Dermis blood vessel endothelial cell (primary cell): ENCODE measurements around the gene CRYBG2. TPM values are rescaled to one million over a fixed set of nuclear protein-coding genes. Genes with fewer than 3 reads are reported as not detected.
A peak's percentile ranks its signal among the peaks of the same experiment; 100 is the strongest.

ENCODE experiments used
- DNase-seq: peaks from one replicate; pipeline ENCODE4 v3.0.0; 2010
- total RNA-seq: library from RNA; depleted of rRNA; stranded (reverse); fragments of >200 nt; gene quantifications from 2 replicates; pipeline ENCODE4 v1.2.3, GENCODE V29; 2014

Gene CRYBG2
- total RNA-seq, 1 donor from 2014 or later = not detected

DNA sequence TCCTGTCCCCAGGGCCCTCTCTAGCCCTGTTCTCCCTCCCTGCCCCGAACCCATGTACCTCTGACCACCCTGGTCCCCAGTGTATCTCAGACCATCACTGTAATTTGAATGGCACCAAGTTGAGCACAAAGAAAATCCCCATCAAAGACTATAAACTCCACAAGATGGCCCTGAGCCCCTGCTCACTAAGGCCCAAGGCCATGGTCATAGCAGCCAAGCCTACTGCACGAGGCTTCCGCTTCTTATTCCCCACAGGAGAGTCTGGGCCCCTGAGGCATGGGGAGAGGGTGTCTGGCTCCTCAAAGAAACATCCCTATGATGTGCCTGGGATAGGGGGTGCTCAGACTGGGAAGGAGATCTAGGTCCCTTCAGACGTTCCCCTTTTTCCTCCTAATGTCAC, 14.1 kb upstream of the CRYBG2 start:
- no peak for DNase-seq

DNA sequence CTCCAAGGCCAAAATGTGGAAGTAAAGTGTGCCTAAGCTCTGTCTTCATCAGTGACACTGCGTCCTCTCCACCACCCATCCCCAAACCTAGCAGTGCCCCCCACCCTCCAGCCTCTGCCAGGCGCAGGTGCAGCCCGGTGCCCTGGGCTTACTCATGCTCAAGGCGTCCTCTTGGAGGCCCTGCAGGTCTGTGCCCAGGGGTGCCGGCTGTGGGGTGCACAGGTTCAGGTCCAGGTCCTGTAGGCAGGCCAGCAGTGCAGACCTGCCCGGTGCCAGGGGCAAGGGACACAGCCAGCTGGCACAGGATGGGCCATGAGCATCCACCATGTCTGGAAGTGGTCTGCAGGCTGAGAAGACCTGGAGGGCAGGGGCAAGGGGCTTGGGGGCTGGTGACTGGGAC, 13.5 kb upstream of the CRYBG2 start:
- no peak for DNase-seq

DNA sequence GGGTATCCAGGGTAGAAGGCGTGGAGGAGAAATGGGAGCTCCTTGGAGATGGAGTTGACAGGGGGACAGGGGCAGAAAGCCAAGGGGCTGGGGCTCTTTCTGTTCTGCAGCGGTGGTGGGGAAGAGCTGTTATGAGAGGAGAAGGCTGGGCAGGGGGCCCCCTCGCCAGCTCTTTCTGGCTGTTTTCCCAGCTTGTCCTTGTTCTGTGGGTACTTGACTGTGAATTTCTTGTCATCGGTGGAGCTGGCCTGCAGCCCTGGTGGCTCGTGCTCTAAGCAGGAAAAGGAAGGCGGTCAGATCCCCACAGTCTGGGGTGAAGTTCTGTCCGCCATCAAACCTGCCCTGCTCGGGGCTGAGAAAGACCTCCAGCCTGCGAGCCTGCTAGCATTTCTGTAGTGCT, 11.0 kb upstream of the CRYBG2 start:
- DNase-seq = no peak

DNA sequence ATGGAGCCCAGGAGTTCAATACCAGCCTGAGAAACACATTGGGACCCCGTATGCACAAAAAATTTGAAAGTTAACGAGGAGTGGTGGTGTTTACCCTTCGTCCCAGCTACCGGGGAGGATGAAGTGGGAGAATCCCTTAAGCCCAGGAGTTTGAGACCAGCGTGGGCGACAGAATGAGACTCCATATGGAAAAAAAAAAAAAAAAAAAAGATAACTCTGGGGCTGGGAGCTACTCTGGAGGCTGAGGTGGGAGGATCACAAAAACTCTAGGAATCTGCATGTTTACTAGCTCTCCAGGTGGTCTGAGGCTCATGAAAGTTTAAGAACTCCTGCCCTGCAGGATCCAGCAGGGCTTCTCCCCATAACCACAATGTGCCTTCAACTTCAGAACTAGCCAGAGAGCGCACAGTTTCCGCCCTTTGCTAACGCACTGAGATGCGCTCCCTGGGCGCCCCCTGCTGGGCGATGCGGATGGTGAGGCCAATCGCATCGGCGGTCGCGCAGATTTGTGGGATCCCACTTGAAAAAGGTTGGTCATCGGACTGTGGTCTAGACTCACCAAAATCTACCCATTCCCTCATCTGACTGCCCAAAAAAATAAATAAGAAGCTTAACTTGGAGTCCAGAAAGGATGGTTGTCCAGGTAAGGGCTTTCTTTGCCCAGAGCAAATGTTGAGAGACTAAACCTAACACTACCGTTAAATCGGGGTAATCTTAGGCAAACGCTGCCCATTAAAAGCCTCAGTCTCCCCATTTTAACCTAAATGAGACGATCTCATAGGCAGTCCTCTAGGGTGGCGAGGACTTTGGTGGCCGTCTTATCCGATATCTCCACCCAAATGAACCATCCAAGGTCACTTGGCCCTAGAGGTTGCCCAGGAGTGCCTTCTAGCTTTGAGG, 9.9 kb upstream of the CRYBG2 start:
- DNase-seq = peak; percentile 84

DNA sequence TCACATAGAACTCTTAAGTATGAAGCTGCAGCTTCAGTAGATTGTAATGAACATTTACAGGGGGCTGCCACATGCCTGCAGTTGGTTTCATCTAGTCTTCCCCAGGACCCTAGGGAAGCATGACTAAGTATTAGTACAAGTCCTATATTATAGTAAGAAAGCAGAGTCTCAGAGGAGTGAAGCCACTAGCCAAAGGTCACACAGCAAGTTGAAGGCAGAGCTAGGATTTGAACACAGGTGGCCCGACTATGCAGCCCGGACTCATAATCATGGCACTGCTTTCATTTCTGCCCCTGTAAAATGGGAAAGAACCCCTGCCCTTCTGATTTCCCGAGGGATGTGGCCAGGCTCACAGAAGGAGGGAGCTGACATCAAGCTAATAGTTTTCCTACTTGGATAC, 8.4 kb upstream of the CRYBG2 start:
- DNase-seq = no peak

DNA sequence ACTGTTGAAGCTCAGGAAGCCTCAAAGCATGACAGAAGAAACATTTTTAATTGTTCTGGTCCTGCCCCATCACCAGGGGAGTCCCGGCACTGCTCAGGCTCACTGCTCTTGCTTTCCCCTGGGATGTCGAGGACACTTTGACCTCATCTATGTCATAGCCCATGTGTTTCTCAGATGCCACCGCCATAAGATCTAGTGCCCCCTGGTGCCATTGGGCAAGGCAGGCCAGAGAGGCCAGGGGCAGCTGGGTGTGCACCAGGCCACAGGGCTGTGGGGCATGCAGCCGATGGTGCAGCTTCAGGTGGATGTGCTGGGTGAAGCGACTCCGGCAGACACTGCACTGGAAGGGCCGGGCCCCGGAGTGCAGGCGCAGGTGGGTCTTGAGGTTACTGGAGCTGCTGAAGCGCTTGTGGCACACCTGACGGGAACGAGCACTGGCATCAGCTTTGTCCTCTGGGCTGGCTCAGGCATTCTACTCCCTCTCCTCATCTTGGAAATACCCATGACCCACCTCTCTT, 7.7 kb upstream of the CRYBG2 start:
- no peak for DNase-seq

DNA sequence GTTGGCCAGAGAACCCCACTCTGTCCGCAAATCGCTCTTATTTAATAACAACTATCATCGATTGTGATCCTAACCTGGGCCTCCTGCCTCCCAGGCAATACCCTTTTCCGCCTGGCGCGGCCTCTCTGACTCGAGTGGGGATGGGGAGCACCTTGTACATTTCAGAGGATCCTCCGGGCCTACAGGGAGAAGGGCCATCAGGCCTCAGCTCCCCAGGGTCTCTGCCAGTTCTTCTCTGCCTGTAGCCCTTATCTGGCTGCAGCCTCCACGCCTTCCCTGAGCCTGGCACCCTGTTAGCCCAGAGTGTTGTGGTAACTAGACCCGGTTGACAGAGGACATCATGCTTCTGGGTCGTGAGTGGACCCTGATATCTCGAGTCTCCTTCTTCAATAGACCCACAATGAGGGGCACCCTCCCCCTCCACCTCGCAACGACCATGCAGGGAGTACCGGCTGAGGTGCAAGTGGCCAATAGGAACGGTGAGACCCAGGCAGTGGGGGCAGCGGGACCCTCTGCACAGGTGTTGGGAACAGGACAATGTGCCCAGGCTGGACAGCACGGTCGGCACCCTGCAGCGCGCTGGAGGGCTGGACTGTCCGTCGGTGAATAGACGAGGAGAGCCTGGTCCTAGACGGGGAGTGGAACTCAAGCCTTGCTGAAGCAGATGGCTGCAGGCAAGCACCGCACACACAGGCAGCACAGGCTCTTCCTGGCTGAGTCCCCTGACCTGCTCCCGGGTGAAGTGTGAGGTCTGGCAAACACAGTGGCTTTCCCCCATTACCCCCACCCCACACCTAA, 7.1 kb upstream of the CRYBG2 start:
- no peak for DNase-seq

DNA sequence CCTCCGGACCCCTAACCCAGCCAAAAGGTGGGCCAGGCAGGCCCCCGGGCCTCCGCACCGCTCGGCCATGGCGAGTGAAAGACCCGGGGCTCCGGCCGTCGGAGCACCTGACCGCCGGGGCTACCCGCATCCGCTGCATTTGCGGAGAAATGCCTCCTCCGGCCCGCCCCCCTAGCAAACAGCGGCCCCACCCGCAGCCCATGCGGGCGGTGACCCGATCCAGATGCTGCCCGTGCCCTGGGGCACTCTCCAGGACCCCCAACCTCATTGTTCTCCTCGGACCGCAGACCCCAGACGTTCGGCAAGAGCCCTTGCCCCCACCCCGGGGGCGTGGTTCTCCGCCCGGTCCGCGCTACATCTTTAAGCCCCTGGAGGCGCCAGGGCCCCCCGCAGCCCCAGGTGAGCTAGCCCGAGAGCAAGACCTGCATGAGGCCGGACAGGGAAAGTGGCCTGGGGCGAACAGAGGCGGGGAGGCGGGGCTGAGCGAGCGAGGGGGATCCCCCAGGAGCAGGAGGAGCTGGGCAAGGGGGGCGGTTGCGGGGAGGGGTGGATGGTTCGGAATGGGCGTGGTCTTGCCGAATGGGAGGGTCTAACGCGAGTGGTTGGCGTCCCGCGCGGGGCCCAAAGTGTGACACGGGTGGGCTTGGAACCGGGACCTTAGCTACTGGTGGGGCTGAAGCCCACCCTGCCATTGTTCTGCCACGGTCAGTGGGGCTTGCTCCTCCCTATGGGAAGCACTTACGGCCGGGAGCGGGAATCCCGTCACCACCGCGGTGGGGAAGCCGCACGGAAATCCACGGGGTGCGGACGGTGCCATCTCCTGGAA, 6.3 kb upstream of the CRYBG2 start:
- DNase-seq = no peak

DNA sequence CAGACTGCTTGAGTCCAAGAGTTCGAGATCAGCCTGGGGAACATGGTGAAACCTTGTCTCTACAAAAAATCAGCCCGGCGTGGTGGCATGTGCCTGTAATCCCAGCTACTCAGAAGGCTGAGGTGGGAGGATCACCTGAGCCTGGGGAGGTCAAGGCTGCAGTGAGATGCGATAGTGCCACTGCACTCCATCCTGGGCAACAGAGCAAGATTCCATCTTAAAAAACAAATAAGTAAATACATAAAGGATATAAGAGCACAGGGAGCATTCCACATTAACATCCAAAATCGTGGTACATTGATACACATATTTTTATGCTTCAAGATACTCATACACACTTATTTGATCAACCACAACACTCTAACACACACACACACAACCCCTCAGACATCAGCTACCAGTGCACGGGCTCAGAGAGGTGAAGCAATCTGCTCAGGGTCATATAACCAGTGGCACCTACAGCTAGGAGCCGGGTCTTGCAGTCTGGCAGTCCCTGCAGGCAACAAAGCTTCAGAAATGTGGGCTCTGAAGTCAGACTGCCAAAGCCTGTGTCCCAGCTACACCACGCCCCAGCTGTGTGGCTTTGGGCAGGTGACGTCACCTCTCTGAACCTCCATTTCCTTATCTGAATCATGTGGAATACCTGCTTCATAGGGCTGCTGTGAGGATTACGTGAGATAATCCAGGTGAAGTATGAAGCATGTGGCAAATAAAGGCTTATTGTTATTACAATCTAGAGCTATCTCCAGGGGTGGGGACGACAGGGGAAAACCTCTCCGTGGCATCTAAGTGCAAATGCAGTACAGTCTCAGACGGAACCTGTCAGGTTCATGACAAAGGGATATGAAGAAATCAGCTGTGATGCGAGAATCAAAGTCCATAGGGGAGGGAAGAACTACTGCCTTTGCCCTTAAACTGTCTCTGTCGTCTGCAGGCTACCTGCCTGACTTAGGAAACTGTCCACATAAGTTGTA, 4.8 kb upstream of the CRYBG2 start:
- no peak for DNase-seq

DNA sequence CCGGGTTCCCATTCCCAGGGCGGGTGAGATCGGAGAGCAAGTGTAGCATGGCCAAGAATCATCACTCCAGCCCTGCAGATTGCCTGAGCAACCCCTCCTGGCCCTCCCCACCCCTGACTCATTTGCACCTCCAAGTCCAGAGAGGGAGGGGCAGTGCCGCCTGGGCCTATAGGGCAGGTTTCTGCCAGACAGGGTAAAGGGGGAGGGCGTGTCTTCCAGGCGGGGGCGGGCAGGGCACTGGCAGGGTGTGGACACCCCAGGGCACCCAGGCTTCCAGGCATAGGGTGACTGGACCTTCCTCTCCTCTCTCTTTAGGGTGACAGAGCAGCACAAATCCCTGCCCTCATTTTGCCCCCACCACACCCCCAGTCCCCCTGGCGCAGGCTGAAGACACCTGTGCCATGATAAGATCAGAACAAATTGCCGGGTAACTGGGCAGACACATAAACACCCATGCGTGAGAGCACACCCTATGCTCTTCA, 3.2 kb upstream of the CRYBG2 start:
- no peak for DNase-seq

DNA sequence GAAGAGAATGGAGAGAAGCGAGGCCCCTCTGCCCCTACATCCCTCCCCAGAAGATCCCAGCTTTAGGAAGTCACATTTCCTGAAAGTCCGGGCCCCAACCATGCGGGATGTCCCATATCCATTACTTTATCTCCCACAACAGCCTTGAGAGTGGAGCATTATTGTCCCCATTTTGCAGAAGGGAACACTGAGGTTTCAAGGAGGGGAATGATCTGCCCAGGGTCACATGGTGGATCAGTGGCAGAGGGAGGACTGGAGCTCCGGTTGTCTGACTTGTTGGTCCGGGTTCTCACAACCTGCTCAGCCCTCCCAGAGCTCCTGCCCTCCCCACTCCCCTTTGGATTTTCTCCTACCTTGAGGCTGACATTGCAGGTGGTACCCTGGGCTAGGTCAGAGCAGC, 2.2 kb upstream of the CRYBG2 start:
- DNase-seq = no peak

DNA sequence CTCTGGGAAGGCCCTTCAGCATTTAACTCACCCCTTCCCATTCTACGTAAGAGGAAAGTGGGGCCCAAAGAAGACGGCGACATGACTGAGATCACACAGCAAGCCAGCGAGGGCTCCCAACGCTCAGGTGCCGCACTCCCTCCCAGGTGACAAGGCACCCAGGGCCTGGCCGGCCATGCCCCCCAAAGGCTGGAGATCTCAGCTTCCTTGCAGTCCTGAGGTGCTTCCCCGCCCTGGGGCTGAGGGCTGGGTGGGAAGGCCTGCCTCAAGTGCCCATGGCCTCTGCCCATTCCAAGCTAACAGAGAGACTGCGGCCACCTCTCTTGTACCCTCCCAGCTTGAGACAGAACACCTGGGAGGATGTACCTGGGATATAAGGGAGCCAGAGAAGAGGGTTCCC, 1.0 kb upstream of the CRYBG2 start:
- no peak for DNase-seq

DNA sequence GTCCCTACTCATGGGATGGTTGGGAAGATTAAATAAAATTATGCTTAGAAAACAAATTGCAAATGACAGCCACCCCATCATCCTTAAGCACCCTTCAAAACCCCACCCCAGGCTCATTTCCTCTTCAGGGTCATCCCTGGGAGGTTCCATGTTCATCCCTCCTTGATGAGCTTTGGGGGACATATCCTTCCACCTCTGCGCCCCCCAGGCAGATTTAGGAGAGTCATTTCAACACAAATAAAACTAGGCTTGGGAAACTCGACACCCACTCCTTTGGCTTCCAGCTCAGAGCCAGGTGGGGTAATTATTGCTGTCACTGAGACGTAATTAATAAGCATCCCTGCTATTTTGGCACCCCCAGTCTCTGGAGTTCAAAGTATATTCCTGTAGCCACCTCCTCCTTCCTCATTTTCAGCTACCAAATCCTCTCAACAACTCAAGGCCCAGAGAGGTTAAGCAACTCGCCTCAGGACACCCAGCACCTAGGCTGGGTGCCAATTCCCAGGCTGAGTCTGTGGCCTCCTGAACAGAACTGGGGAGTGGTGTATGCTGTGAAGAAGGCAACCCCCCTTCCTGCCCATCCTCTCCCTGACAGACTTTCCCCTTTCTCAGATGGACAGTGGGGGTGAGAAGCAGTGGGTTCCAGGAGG, 595 bp downstream of the CRYBG2 start:
- DNase-seq = no peak

DNA sequence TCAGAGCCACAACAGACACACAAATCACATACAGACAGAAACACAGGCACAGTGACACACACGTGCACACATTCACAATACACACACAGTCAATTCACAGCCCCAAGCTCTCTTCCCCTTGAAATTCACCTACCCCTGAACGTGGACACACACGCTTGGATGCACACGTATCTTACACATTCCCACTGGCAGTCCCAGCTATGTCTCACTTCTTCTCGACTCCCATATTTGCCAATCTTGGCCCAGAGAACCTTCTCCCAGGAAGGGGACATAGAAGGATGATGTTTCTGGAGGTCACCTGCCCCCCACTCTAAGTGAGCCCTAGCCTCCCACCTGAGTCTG, 1.6 kb downstream of the CRYBG2 start:
- DNase-seq = no peak

DNA sequence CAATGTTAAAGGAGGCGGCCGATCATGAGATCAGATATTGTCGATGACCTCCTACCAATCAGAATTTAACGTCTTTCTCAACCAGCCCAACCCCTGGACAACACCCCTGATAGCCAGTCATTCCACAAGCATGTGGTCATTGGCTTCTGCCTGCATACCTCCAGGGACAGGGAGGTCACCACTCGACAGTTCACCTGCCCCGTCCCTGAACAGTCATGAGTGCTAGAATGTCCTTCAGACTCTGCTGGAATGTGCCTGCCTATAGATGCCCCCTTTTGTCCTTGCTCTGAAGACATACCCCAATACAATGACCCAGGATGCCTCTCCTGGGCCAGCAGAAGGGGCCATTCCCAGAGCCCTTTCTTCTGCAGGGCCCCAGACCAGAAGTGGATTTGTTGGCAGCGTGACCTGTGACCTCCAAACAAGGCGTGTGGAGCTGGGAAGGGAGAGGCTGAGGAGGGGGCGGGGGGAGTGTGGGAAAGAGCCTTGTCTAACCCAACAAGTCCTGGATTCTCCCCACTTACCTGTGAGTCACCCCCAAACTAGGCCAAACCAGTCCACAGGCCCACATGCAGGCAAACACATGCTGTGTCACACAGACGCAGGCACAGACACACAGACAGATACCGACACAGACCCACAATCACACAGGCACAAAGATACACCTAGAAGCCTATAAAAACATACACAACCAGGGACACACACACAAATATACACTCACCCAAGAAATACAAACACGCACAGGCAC, 2.2 kb downstream of the CRYBG2 start:
- peak; percentile 20 for DNase-seq

DNA sequence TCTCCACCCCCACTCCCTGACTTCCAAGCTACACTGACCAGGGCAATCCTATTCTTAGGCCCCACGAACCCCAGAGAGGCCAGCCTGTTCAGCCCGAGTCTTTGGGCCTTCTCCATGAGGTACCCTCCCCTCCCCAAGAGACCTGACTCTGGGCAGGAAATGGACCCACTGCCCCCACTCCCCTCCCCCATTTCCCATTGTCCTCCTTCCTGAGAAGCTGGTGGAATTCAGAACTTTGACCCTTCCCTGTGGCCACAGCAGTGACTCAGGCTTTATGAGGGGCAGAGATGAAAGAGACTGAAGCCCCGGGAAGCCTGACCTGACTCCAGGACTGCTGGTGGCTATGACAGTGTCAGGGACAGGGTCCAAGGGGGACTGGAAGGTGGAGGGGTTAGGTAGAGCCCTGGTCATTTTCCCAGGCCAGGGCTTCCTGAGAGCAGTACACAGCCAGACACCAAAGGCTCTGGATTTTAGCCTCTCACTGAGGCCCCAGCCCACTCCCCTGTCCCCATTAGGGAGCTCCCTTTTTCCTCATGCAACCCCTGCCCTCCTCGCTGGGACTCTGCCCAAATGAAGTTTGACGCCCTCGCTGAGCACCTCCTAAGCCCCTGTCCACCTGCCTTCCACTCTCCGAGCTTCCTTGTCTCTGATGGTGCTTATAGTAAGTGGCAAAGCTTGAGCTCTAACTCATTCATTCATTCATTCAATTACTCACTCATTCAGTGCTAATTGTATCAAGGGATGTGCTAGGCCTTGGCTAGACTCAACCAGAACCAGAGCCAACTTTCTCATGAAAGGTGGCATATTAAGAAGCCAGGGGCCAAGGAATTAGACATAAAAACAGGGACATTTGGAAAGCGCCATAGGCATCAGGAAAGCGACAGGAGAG, 3.0 kb downstream of the CRYBG2 start:
- DNase-seq = peak; percentile 86

DNA sequence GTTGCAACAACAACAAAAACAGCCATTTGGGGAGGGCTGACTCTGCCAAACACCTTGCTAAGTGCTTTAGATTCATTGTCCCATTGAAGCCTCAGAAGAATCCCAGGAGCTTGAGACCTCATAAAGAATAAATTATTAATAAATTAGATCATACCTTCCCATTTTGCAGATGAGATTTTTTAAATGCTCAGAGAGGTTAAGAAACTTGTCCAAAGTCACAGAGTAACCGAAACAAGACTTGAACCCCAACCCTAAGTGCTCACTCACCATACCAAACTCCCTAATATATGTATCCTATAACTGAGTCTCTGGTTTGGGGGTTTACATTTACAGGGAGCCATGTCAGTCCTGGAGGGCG, 3.6 kb downstream of the CRYBG2 start:
- DNase-seq = no peak

DNA sequence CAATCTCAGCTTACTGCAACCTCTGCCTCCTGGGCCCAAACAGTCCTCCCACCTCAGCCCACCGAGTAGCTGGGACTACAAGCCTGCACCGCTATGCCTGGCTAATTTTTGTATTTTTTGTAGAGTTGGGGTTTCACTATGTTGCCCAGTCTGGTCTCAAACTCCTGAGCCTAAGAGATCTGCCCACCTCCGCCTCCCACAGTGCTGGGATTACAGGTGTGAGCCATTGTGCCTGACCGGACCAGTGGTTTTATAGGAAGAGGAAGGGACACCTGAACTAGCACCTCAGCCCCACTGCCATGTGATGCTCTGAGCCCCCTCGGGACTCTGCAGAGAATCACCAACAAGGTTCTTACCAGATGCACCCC, 4.1 kb downstream of the CRYBG2 start:
- no peak for DNase-seq

DNA sequence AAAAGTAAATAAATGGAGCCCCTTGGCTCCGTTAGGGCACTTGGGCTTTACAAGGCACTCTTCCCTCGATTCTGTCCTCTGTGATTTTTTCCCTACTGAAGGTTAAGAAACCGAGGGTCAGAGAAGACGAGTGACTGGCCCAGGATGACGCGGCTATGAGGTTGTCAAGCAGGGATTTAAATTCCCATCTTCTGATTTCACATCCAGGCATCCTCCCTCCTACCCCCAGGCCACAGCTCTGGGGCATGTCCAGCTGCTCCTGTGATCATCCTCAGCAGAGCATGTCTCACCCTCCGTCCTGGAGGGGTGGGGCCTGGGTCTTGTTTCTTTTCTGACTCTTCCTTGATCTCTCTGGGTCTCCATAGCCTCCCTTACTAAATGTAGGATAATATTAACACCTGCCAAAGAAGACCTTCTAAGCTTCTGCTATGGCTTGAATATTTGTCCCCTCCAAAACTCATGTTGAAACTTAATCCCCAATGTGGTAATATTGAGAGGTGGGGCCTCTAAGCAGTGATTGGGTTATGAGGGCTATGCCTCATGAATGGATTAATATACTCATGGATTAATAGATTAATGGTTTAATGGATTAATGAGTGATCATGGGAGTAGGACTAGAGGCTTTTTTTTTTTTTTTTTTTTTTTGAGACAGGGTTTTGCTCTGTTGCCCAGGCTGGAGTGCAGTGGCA, 4.6 kb downstream of the CRYBG2 start:
- no peak for DNase-seq
